Nephron (organoid): ENCODE measurements around the gene OSBPL6.
A peak's percentile ranks its signal among the peaks of the same experiment; 100 is the strongest.
"Not testable (repeated sequence)": the region's sequence is repeated elsewhere in the genome, so short reads cannot be mapped to it uniquely, and the experiment has no call there.

Experiments
- H3K27ac Mint-ChIP-seq, 3 experiments: 2 replicates each; pipeline ENCODE4 v1.8.0; 2020; ENCODE audit warnings: mixed read lengths in 3 of 3, mild to moderate bottlenecking in 2 of 3, moderate library complexity in 1 of 3
- H3K27me3 Mint-ChIP-seq: 2 replicates; pipeline ENCODE4 v1.8.0; 2021; ENCODE audit warnings: low read depth, mild to moderate bottlenecking, moderate library complexity, mixed read lengths
- H3K36me3 Mint-ChIP-seq: 2 replicates; pipeline ENCODE4 v1.8.0; 2020; ENCODE audit warnings: low read depth, mixed read lengths
- H3K4me1 Mint-ChIP-seq: 2 replicates; pipeline ENCODE4 v1.8.0; 2020; ENCODE audit warnings: mixed read lengths
- H3K4me3 Mint-ChIP-seq, 3 experiments: 2 replicates each; pipeline ENCODE4 v1.8.0; 2020; ENCODE audit warnings: mild to moderate bottlenecking in 3 of 3, mixed read lengths in 3 of 3, moderate library complexity in 2 of 3
- H3K9me3 Mint-ChIP-seq: 2 replicates; pipeline ENCODE4 v1.8.0; 2020; ENCODE audit warnings: mixed read lengths
- CTCF ChIP-seq, 3 experiments: fragments of 200-600 bp; sonication (generic); IDR thresholded peaks; one replicate each; pipeline ENCODE4 v1.5.0; 2021; ENCODE audit warnings: antibody characterized with exemption in 3 of 3; ENCODE audit not compliant: unreplicated experiment in 3 of 3

The OSBPL6 gene

GRCh38 chr2:178417916-178418315, 223.6 kb downstream of the OSBPL6 start:
- Mint-ChIP-seq H3K4me1 (peaks cover 40% of the 10 kb centered on the region), H3K27me3 (no peaks in the 10 kb centered on the region), H3K9me3 (no peaks in the 10 kb centered on the region), H3K36me3 (peaks cover 20% of the 10 kb centered on the region), H3K4me3 (no peak overlapping the region), H3K27ac (no peak overlapping the region)
- no peak for TF ChIP-seq CTCF (IDR thresholded peaks at IDR 0.05; ENCODE audit: unreplicated experiment in 3 of 3)

GRCh38 chr2:178418426-178418825, 224.1 kb downstream of the OSBPL6 start:
- no peaks in the 10 kb centered on the region for H3K9me3 Mint-ChIP-seq

GRCh38 chr2:178419123-178419522, 224.8 kb downstream of the OSBPL6 start:
- H3K4me3 Mint-ChIP-seq, result no peak overlapping the region
- peaks cover 4% of the 10 kb centered on the region for H3K9me3 Mint-ChIP-seq
- TF ChIP-seq CTCF (IDR thresholded peaks at IDR 0.05; ENCODE audit: unreplicated experiment in 3 of 3), result peak; percentile 41 to 45 (median 41)
- H3K4me1 Mint-ChIP-seq, result peaks cover 40% of the 10 kb centered on the region
- peaks cover 26% of the 10 kb centered on the region for H3K36me3 Mint-ChIP-seq
- H3K27ac Mint-ChIP-seq, result no peak overlapping the region
- no peaks in the 10 kb centered on the region for H3K27me3 Mint-ChIP-seq

More at GRCh38 chr2:178418426-178418825, 224.1 kb downstream of the OSBPL6 start:
- Mint-ChIP-seq H3K27me3 (no peaks in the 10 kb centered on the region), H3K4me3 (no peak overlapping the region), H3K4me1 (peaks cover 40% of the 10 kb centered on the region), H3K36me3 (peaks cover 20% of the 10 kb centered on the region), H3K27ac (no peak overlapping the region)
- TF ChIP-seq CTCF (IDR thresholded peaks at IDR 0.05; ENCODE audit: unreplicated experiment in 3 of 3), result no peak

- no peak overlapping the region for H3K4me3 Mint-ChIP-seq
- H3K4me1 Mint-ChIP-seq, result peaks cover 30% of the 10 kb centered on the region
- H3K36me3 Mint-ChIP-seq, result peaks cover 40% of the 10 kb centered on the region
- H3K9me3 Mint-ChIP-seq, result peaks cover 12% of the 10 kb centered on the region
- peak overlapping the region in 2 of 3 experiments; percentile 25 to 28 for H3K27ac Mint-ChIP-seq
- no peak for TF ChIP-seq CTCF (IDR thresholded peaks at IDR 0.05; ENCODE audit: unreplicated experiment in 3 of 3)
- H3K27me3 Mint-ChIP-seq, result no peaks in the 10 kb centered on the region
Measured at GRCh38 chr2:178420463-178420999, 226.2 kb downstream of the OSBPL6 start.

GRCh38 chr2:178422097-178422496, 227.8 kb downstream of the OSBPL6 start:
- H3K4me1 Mint-ChIP-seq, result peaks cover 20% of the 10 kb centered on the region
- TF ChIP-seq CTCF (IDR thresholded peaks at IDR 0.05; ENCODE audit: unreplicated experiment in 3 of 3), result no peak
- no peak overlapping the region for H3K4me3 Mint-ChIP-seq
- H3K27ac Mint-ChIP-seq, result no peak overlapping the region
- H3K9me3 Mint-ChIP-seq, result peaks cover 22% of the 10 kb centered on the region
- H3K36me3 Mint-ChIP-seq, result peaks cover 56% of the 10 kb centered on the region
- no peaks in the 10 kb centered on the region for H3K27me3 Mint-ChIP-seq

- H3K27ac Mint-ChIP-seq, result not testable (repeated sequence)
- H3K4me1 Mint-ChIP-seq, result peaks cover 20% of the 10 kb centered on the region
- peaks cover 67% of the 10 kb centered on the region for H3K36me3 Mint-ChIP-seq
Measured at GRCh38 chr2:178423746-178424145, 229.4 kb downstream of the OSBPL6 start.

More at GRCh38 chr2:178423746-178424145, 229.4 kb downstream of the OSBPL6 start:
- H3K4me3 Mint-ChIP-seq, H3K27me3 Mint-ChIP-seq: not testable (repeated sequence)
- H3K9me3 Mint-ChIP-seq, result peaks cover 23% of the 10 kb centered on the region
